Neural progenitor cell (in vitro differentiated cells): ENCODE results near the gene ARHGAP30. TPM values are rescaled to one million over a fixed set of nuclear protein-coding genes. Genes with fewer than 3 reads are reported as not detected.
"Not testable (repeated sequence)": the region's sequence is repeated elsewhere in the genome, so short reads cannot be mapped to it uniquely, and the experiment has no call there.

ENCODE experiments used
- DNase-seq: peaks from one replicate; pipeline ENCODE4 v3.0.0-alpha.2; 2016; ENCODE audit warnings: low spot score
- H2AFZ ChIP-seq: fragments of 200-600 bp; sonication (generic); replicated peaks from 2 replicates; pipeline ENCODE4 v1.6.1; 2016; ENCODE audit warnings: antibody characterized with exemption
- H3F3A ChIP-seq: fragments of 200-600 bp; sonication (generic); 2 replicates; pipeline ENCODE4 v1.6.1; 2016; ENCODE audit warnings: antibody characterized with exemption, low read depth
- H3K27ac ChIP-seq: fragments of 200-600 bp; sonication (generic); 2 replicates; pipeline ENCODE4 v1.5.1; 2016; ENCODE audit warnings: mild to moderate bottlenecking
- H3K27me3 ChIP-seq: fragments of 200-600 bp; sonication (generic); 2 replicates; pipeline ENCODE4 v1.6.1; 2016; ENCODE audit warnings: mild to moderate bottlenecking, moderate library complexity
- H3K36me3 ChIP-seq: fragments of 200-600 bp; sonication (generic); 2 replicates; pipeline ENCODE4 v1.5.1; 2016
- H3K4me1 ChIP-seq: fragments of 200-600 bp; sonication (generic); 2 replicates; pipeline ENCODE4 v1.6.1; 2016; ENCODE audit warnings: mixed run types
- H3K4me2 ChIP-seq: fragments of 200-600 bp; sonication (generic); 2 replicates; pipeline ENCODE4 v1.6.1; 2016
- H3K4me3 ChIP-seq: fragments of 200-600 bp; sonication (generic); 2 replicates; pipeline ENCODE4 v1.5.1; 2016
- H3K79me2 ChIP-seq: fragments of 200-600 bp; sonication (generic); 2 replicates; pipeline ENCODE4 v1.6.1; 2016; ENCODE audit warnings: low read depth
- H3K9ac ChIP-seq: fragments of 200-600 bp; sonication (generic); 2 replicates; pipeline ENCODE4 v1.6.1; 2016
- H3K9me3 ChIP-seq: fragments of 200-600 bp; sonication (generic); 2 replicates; pipeline ENCODE4 v1.5.1; 2016; ENCODE audit warnings: low read depth
- H4K20me1 ChIP-seq: fragments of 200-600 bp; sonication (generic); 2 replicates; pipeline ENCODE4 v1.6.1; 2016; ENCODE audit warnings: low read depth
- H3K27ac Mint-ChIP-seq: 3 replicates; pipeline ENCODE4 v1.8.0; 2021; ENCODE audit warnings: mixed read lengths
- H3K27me3 Mint-ChIP-seq: 2 replicates; pipeline ENCODE4 v1.8.0; 2022; ENCODE audit warnings: low read depth, mild to moderate bottlenecking, inconsistent platforms, moderate library complexity, mixed read lengths; ENCODE audit not compliant: insufficient read depth
- H3K36me3 Mint-ChIP-seq: 3 replicates; pipeline ENCODE4 v1.8.0; 2021; ENCODE audit warnings: mixed read lengths
- H3K4me1 Mint-ChIP-seq: 3 replicates; pipeline ENCODE4 v1.8.0; 2021; ENCODE audit warnings: mixed read lengths
- H3K4me3 Mint-ChIP-seq: 3 replicates; pipeline ENCODE4 v1.8.0; 2021; ENCODE audit warnings: mild to moderate bottlenecking, moderate library complexity, mixed read lengths
- H3K9me3 Mint-ChIP-seq: 3 replicates; pipeline ENCODE4 v1.8.0; 2020; ENCODE audit warnings: mixed read lengths
- CTCF ChIP-seq: fragments of 200-600 bp; sonication (generic); IDR thresholded peaks from 2 replicates; pipeline ENCODE4 v1.5.1; 2017; ENCODE audit warnings: antibody characterized with exemption, mild to moderate bottlenecking
- EZH2 ChIP-seq: fragments of 200-600 bp; sonication (generic); IDR thresholded peaks from 2 replicates; pipeline ENCODE4 v1.6.1; 2017; ENCODE audit warnings: antibody characterized with exemption, mild to moderate bottlenecking, moderate library complexity
- EZH2phosphoT487 ChIP-seq: fragments of 200-600 bp; sonication (generic); IDR thresholded peaks from 2 replicates; pipeline ENCODE4 v1.6.1; 2017; ENCODE audit warnings: antibody characterized with exemption
- total RNA-seq: library from RNA; depleted of rRNA; stranded (reverse); fragments of >200 nt; gene quantifications from 2 replicates; pipeline ENCODE4 v1.2.3, GENCODE V29; 2015; ENCODE audit warnings: low replicate concordance

Gene ARHGAP30
- total RNA-seq, 1 donor from 2014 or later = not detected

- peaks cover 42% of the 10 kb centered on the region for H3K79me2 ChIP-seq
- Mint-ChIP-seq H3K36me3 (no peaks in the 10 kb centered on the region), H3K4me3 (peak overlapping the region; percentile 90), H3K27me3 (peaks cover 38% of the 10 kb centered on the region), H3K9me3 (no peaks in the 10 kb centered on the region), H3K27ac (no peak overlapping the region), H3K4me1 (peaks cover 24% of the 10 kb centered on the region)
- peaks cover 25% of the 10 kb centered on the region for H4K20me1 ChIP-seq
- no peak overlapping the region for H3K9ac ChIP-seq
- DNase-seq = peak; percentile 92
- no peaks in the 10 kb centered on the region for H3K36me3 ChIP-seq
- peaks cover 22% of the 10 kb centered on the region for H3K4me1 ChIP-seq
- no peaks in the 10 kb centered on the region for H3K9me3 ChIP-seq
- H3K27me3 ChIP-seq = no peaks in the 10 kb centered on the region
- no peak for TF ChIP-seq CTCF
- no peak for TF ChIP-seq EZH2
- no peak for TF ChIP-seq EZH2phosphoT487
- H3K4me2 ChIP-seq = peak overlapping the region; percentile 94
- peaks cover 24% of the 10 kb centered on the region for H3F3A ChIP-seq
- H3K4me3 ChIP-seq = peak overlapping the region; percentile 77
- peak overlapping the region; percentile 69 for H2AFZ ChIP-seq
- no peak overlapping the region for H3K27ac ChIP-seq
Observed at GRCh38 chr1:161021165-161021969, 48.3 kb downstream of the ARHGAP30 start.

GRCh38 chr1:161020509-161021164, 49.1 kb downstream of the ARHGAP30 start, which contains the start of gene F11R:
TSS of gene F11R (minus strand) at chr1:161021152. CDS start at chr1:161021073, 79 bp downstream.
- H3F3A ChIP-seq = peaks cover 24% of the 10 kb centered on the region
- peak; percentile 75 for DNase-seq
- Mint-ChIP-seq H3K36me3 (no peaks in the 10 kb centered on the region), H3K27me3 (peaks cover 38% of the 10 kb centered on the region), H3K4me1 (peaks cover 24% of the 10 kb centered on the region), H3K9me3 (no peaks in the 10 kb centered on the region), H3K4me3 (peak within 1 kb of the TSS; percentile 90), H3K27ac (no peak within 1 kb of the TSS)
- peak within 1 kb of the TSS; percentile 69 for H2AFZ ChIP-seq
- H3K36me3 ChIP-seq = no peaks in the 10 kb centered on the region
- TF ChIP-seq EZH2phosphoT487 = no peak
- peak; percentile 28 for TF ChIP-seq CTCF
- H3K4me3 ChIP-seq = peak within 1 kb of the TSS; percentile 77
- H3K4me1 ChIP-seq = peaks cover 22% of the 10 kb centered on the region
- H4K20me1 ChIP-seq = peaks cover 26% of the 10 kb centered on the region
- H3K27me3 ChIP-seq = no peaks in the 10 kb centered on the region
- H3K27ac ChIP-seq = no peak within 1 kb of the TSS
- H3K9ac ChIP-seq = peak within 1 kb of the TSS; percentile 42
- H3K4me2 ChIP-seq = peak within 1 kb of the TSS; percentile 94
- H3K9me3 ChIP-seq = no peaks in the 10 kb centered on the region
- H3K79me2 ChIP-seq = peaks cover 49% of the 10 kb centered on the region

- peak; percentile 74 for DNase-seq
- TF ChIP-seq CTCF (no peak), EZH2 (no peak), EZH2phosphoT487 (no peak)
- Mint-ChIP-seq H3K27me3 (peaks cover 37% of the 10 kb centered on the region), H3K4me1 (peaks cover 24% of the 10 kb centered on the region), H3K27ac (no peak overlapping the region), H3K9me3 (no peaks in the 10 kb centered on the region), H3K36me3 (no peaks in the 10 kb centered on the region), H3K4me3 (peak overlapping the region; percentile 90)
- Histone ChIP-seq H3K79me2 (peaks cover 56% of the 10 kb centered on the region), H3K4me1 (peaks cover 22% of the 10 kb centered on the region), H3K4me3 (peak overlapping the region; percentile 77), H3K4me2 (peak overlapping the region; percentile 94), H3K36me3 (no peaks in the 10 kb centered on the region), H3K9me3 (no peaks in the 10 kb centered on the region), H2AFZ (peak overlapping the region; percentile 17), H3K27ac (no peak overlapping the region), H3K9ac (peak overlapping the region; percentile 42), H3K27me3 (no peaks in the 10 kb centered on the region), H3F3A (peaks cover 24% of the 10 kb centered on the region), H4K20me1 (peaks cover 26% of the 10 kb centered on the region)
Observed at GRCh38 chr1:161019751-161020495, 49.8 kb downstream of the ARHGAP30 start.

- not testable (repeated sequence) for H3K9me3 ChIP-seq, H3K4me3 Mint-ChIP-seq
- peak overlapping the region; percentile 77 for H3K4me3 ChIP-seq
Observed at GRCh38 chr1:161019111-161019660, 50.5 kb downstream of the ARHGAP30 start.

More at GRCh38 chr1:161019111-161019660, 50.5 kb downstream of the ARHGAP30 start:
- H3K4me1 Mint-ChIP-seq = peaks cover 24% of the 10 kb centered on the region
- Histone ChIP-seq H3K79me2 (peaks cover 64% of the 10 kb centered on the region), H3F3A (peaks cover 24% of the 10 kb centered on the region), H3K4me2 (peak overlapping the region; percentile 94), H4K20me1 (peaks cover 30% of the 10 kb centered on the region), H3K4me1 (peaks cover 22% of the 10 kb centered on the region)
- not testable (repeated sequence) for H3K36me3 ChIP-seq, H3K36me3 Mint-ChIP-seq, DNase-seq, H3K27ac Mint-ChIP-seq, H2AFZ ChIP-seq, H3K27me3 ChIP-seq, H3K9me3 Mint-ChIP-seq, H3K9ac ChIP-seq, H3K27ac ChIP-seq
- H3K27me3 Mint-ChIP-seq = peaks cover 37% of the 10 kb centered on the region
